Measurements from ENCODE around the gene IRGQ.
"Not testable (repeated sequence)": the region's sequence is repeated elsewhere in the genome, so short reads cannot be mapped to it uniquely, and the experiment has no call there.

IRGQ gene

GRCh38 chr19:43548706-43549105, 47.2 kb downstream of the IRGQ start:
- Histone ChIP-seq H3K4ac (ENCODE audit: low read depth in 1 of 2, low read length in 2 of 2) (no peak overlapping the region), H3K4me2 (ENCODE audit: low read length, poor library complexity, severe bottlenecking) (no peak overlapping the region), H2AK5ac (ENCODE audit: low read length, severe bottlenecking) (no peak overlapping the region), H2BK5ac (ENCODE audit: low read depth, low read length, poor library complexity, severe bottlenecking) (no peak overlapping the region), H2BK15ac (ENCODE audit: low read depth, poor library complexity, severe bottlenecking) (no peak overlapping the region), H2BK120ac (ENCODE audit: low read depth, low read length) (no peak overlapping the region), H3K4me1 (ENCODE audit: control insufficient read depth, insufficient read depth, low read depth, low read length) (no peaks in the 10 kb centered on the region), H3K79me1 (replicated peaks; ENCODE audit: low read length, poor library complexity, severe bottlenecking) (peaks cover 18% of the 10 kb centered on the region), H3K27me3 (ENCODE audit: control insufficient read depth in 1 of 2, insufficient read depth in 1 of 2, low read length in 2 of 2) (no peaks in the 10 kb centered on the region), H4K8ac (ENCODE audit: low read length) (no peak overlapping the region), H2AFZ (ENCODE audit: low read depth, low read length) (no peak overlapping the region), H3K4me3 (ENCODE audit: insufficient read depth in 1 of 2, low read depth in 1 of 2, low read length in 2 of 2) (no peak overlapping the region), H3K14ac (ENCODE audit: low read length in 2 of 2) (no peak overlapping the region), H2BK12ac (ENCODE audit: low read length in 2 of 2) (no peak overlapping the region), H3K23ac (ENCODE audit: low read length in 2 of 2) (no peak overlapping the region), H3K9me3 (ENCODE audit: control insufficient read depth, low read length) (no peaks in the 10 kb centered on the region), H4K91ac (ENCODE audit: low read length) (no peak overlapping the region), H3K27ac (ENCODE audit: low read length, poor library complexity, severe bottlenecking) (no peak overlapping the region), H3K18ac (ENCODE audit: low read depth in 1 of 2, low read length in 2 of 2) (no peak overlapping the region), H3K9ac (ENCODE audit: low read length) (no peak overlapping the region), H3K36me3 (ENCODE audit: control insufficient read depth in 1 of 2, insufficient read depth in 2 of 2, low read depth in 1 of 2, low read length in 2 of 2) (peaks cover 56 to 72% of the 10 kb centered on the region in 2 experiments)
- WGBS: 92% methylated on average over 1 of the region's 2 CpGs
- no peak for DNase-seq

DNA sequence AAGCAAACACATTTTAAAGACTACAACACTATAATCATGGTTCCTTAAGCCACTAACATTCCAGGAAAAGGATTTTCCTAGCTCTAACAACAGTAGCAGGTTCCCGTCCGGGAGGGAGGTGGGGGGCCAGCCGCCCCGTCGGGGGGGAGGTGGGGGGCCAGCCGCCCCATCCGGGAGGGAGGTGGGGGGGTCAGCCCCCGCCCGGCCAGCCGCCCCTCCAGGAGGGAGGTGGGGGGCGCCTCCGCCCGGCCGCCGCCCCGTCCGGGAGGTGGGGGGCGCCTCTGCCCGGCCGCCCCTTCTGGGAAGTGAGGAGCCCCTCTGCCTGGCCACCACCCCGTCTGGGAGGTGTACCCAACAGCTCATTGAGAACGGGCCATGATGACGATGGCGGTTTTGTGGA, 48.0 kb downstream of the IRGQ start:
- not testable (repeated sequence) for H3K4me1 ChIP-seq (ENCODE audit: control insufficient read depth, insufficient read depth, low read depth, low read length); H3K23ac ChIP-seq (ENCODE audit: low read length in 2 of 2); H4K8ac ChIP-seq (ENCODE audit: low read length); DNase-seq; H3K9me3 ChIP-seq (ENCODE audit: control insufficient read depth, low read length); H3K4ac ChIP-seq (ENCODE audit: low read depth in 1 of 2, low read length in 2 of 2); H3K4me3 ChIP-seq (ENCODE audit: insufficient read depth in 1 of 2, low read depth in 1 of 2, low read length in 2 of 2); H2BK120ac ChIP-seq (ENCODE audit: low read depth, low read length); H2AFZ ChIP-seq (ENCODE audit: low read depth, low read length); H3K27ac ChIP-seq (ENCODE audit: low read length, poor library complexity, severe bottlenecking); H2AK5ac ChIP-seq (ENCODE audit: low read length, severe bottlenecking); H3K18ac ChIP-seq (ENCODE audit: low read depth in 1 of 2, low read length in 2 of 2); H4K91ac ChIP-seq (ENCODE audit: low read length); H2BK5ac ChIP-seq (ENCODE audit: low read depth, low read length, poor library complexity, severe bottlenecking); H3K27me3 ChIP-seq (ENCODE audit: control insufficient read depth in 1 of 2, insufficient read depth in 1 of 2, low read length in 2 of 2); H3K14ac ChIP-seq (ENCODE audit: low read length in 2 of 2); H3K9ac ChIP-seq (ENCODE audit: low read length); H2BK15ac ChIP-seq (ENCODE audit: low read depth, poor library complexity, severe bottlenecking); H2BK12ac ChIP-seq (ENCODE audit: low read length in 2 of 2); H3K4me2 ChIP-seq (ENCODE audit: low read length, poor library complexity, severe bottlenecking)
- peaks cover 10% of the 10 kb centered on the region for H3K79me1 ChIP-seq (replicated peaks; ENCODE audit: low read length, poor library complexity, severe bottlenecking)
- peaks cover 56 to 72% of the 10 kb centered on the region in 2 experiments for H3K36me3 ChIP-seq (ENCODE audit: control insufficient read depth in 1 of 2, insufficient read depth in 2 of 2, low read depth in 1 of 2, low read length in 2 of 2)
- 90% methylated on average over 2 of the region's 24 CpGs for WGBS

GRCh38 chr19:43546581-43546980, 49.4 kb downstream of the IRGQ start:
- 98% methylated on average over 3 of the region's 3 CpGs for WGBS
- Histone ChIP-seq H3K36me3 (ENCODE audit: control insufficient read depth in 1 of 2, insufficient read depth in 2 of 2, low read depth in 1 of 2, low read length in 2 of 2) (peaks cover 60 to 69% of the 10 kb centered on the region in 2 experiments), H2BK5ac (ENCODE audit: low read depth, low read length, poor library complexity, severe bottlenecking) (no peak overlapping the region), H3K4me3 (ENCODE audit: insufficient read depth in 1 of 2, low read depth in 1 of 2, low read length in 2 of 2) (no peak overlapping the region), H3K9ac (ENCODE audit: low read length) (no peak overlapping the region), H3K14ac (ENCODE audit: low read length in 2 of 2) (no peak overlapping the region), H4K8ac (ENCODE audit: low read length) (no peak overlapping the region), H2BK12ac (ENCODE audit: low read length in 2 of 2) (no peak overlapping the region), H2AK5ac (ENCODE audit: low read length, severe bottlenecking) (no peak overlapping the region), H4K91ac (ENCODE audit: low read length) (no peak overlapping the region), H3K18ac (ENCODE audit: low read depth in 1 of 2, low read length in 2 of 2) (no peak overlapping the region), H3K27me3 (ENCODE audit: control insufficient read depth in 1 of 2, insufficient read depth in 1 of 2, low read length in 2 of 2) (no peaks in the 10 kb centered on the region), H3K9me3 (ENCODE audit: control insufficient read depth, low read length) (no peaks in the 10 kb centered on the region), H3K4me1 (ENCODE audit: control insufficient read depth, insufficient read depth, low read depth, low read length) (no peaks in the 10 kb centered on the region), H2AFZ (ENCODE audit: low read depth, low read length) (no peak overlapping the region), H2BK15ac (ENCODE audit: low read depth, poor library complexity, severe bottlenecking) (no peak overlapping the region), H2BK120ac (ENCODE audit: low read depth, low read length) (no peak overlapping the region), H3K27ac (ENCODE audit: low read length, poor library complexity, severe bottlenecking) (no peak overlapping the region), H3K4me2 (ENCODE audit: low read length, poor library complexity, severe bottlenecking) (no peak overlapping the region), H3K23ac (ENCODE audit: low read length in 2 of 2) (no peak overlapping the region), H3K4ac (ENCODE audit: low read depth in 1 of 2, low read length in 2 of 2) (no peak overlapping the region), H3K79me1 (replicated peaks; ENCODE audit: low read length, poor library complexity, severe bottlenecking) (peaks cover 2% of the 10 kb centered on the region)
- no peak for DNase-seq

GRCh38 chr19:43545981-43546380, 50.0 kb downstream of the IRGQ start:
- no peak overlapping the region for H3K4ac ChIP-seq (ENCODE audit: low read depth in 1 of 2, low read length in 2 of 2)
- H3K4me1 ChIP-seq (ENCODE audit: control insufficient read depth, insufficient read depth, low read depth, low read length): no peaks in the 10 kb centered on the region
- H3K79me1 ChIP-seq (replicated peaks; ENCODE audit: low read length, poor library complexity, severe bottlenecking): no peaks in the 10 kb centered on the region
- no peak overlapping the region for H3K18ac ChIP-seq (ENCODE audit: low read depth in 1 of 2, low read length in 2 of 2)
- H3K9me3 ChIP-seq (ENCODE audit: control insufficient read depth, low read length): no peaks in the 10 kb centered on the region
- no peak overlapping the region for H3K27ac ChIP-seq (ENCODE audit: low read length, poor library complexity, severe bottlenecking)
- no peak overlapping the region for H2BK15ac ChIP-seq (ENCODE audit: low read depth, poor library complexity, severe bottlenecking)
- no peak overlapping the region for H2BK5ac ChIP-seq (ENCODE audit: low read depth, low read length, poor library complexity, severe bottlenecking)
- H3K27me3 ChIP-seq (ENCODE audit: control insufficient read depth in 1 of 2, insufficient read depth in 1 of 2, low read length in 2 of 2): no peaks in the 10 kb centered on the region
- H3K4me2 ChIP-seq (ENCODE audit: low read length, poor library complexity, severe bottlenecking): no peak overlapping the region
- no peak overlapping the region for H3K23ac ChIP-seq (ENCODE audit: low read length in 2 of 2)
- peaks cover 58 to 67% of the 10 kb centered on the region in 2 experiments for H3K36me3 ChIP-seq (ENCODE audit: control insufficient read depth in 1 of 2, insufficient read depth in 2 of 2, low read depth in 1 of 2, low read length in 2 of 2)
- H2AK5ac ChIP-seq (ENCODE audit: low read length, severe bottlenecking): no peak overlapping the region
- no peak for DNase-seq
- H3K4me3 ChIP-seq (ENCODE audit: insufficient read depth in 1 of 2, low read depth in 1 of 2, low read length in 2 of 2): no peak overlapping the region
- no peak overlapping the region for H3K9ac ChIP-seq (ENCODE audit: low read length)
- WGBS: 95% methylated on average over 2 of the region's 2 CpGs
- no peak overlapping the region for H4K8ac ChIP-seq (ENCODE audit: low read length)
- H2BK120ac ChIP-seq (ENCODE audit: low read depth, low read length): no peak overlapping the region
- no peak overlapping the region for H2AFZ ChIP-seq (ENCODE audit: low read depth, low read length)
- no peak overlapping the region for H2BK12ac ChIP-seq (ENCODE audit: low read length in 2 of 2)
- H4K91ac ChIP-seq (ENCODE audit: low read length): no peak overlapping the region
- no peak overlapping the region for H3K14ac ChIP-seq (ENCODE audit: low read length in 2 of 2)

Data from mesenchymal stem cell (in vitro differentiated cells and primary cell).